Suprapubic skin (tissue), 4 donors: ENCODE results near the gene NANOS3. TPM values are rescaled to one million over a fixed set of nuclear protein-coding genes. Genes with fewer than 3 reads are reported as not detected.
"Not testable (repeated sequence)": the region's sequence is repeated elsewhere in the genome, so short reads cannot be mapped to it uniquely, and the experiment has no call there.

Source experiments
- DNase-seq, 2 donors: peaks; one replicate each; pipeline ENCODE4 v3.0.0-alpha.2; 2019; ENCODE audit warnings: low spot score in 2 of 2
- H3K27ac ChIP-seq: fragments of 200-600 bp; sonication (generic); one replicate; pipeline ENCODE4 v1.5.1; 2019
- H3K27me3 ChIP-seq: fragments of 200-600 bp; sonication (generic); one replicate; pipeline ENCODE4 v1.5.1; 2019
- H3K36me3 ChIP-seq: fragments of 200-600 bp; sonication (generic); one replicate; pipeline ENCODE4 v1.5.1; 2019
- H3K4me1 ChIP-seq: fragments of 200-600 bp; sonication (generic); one replicate; pipeline ENCODE4 v1.5.1; 2019
- H3K4me3 ChIP-seq: fragments of 200-600 bp; sonication (generic); one replicate; pipeline ENCODE4 v1.5.1; 2019; ENCODE audit warnings: mild to moderate bottlenecking
- H3K9me3 ChIP-seq: fragments of 200-600 bp; sonication (generic); one replicate; pipeline ENCODE4 v1.5.1; 2019
- EP300 ChIP-seq: sonication (generic); formaldehyde crosslinking; IDR thresholded peaks from one replicate; pipeline ENCODE4 v1.6.1; 2017; ENCODE audit warnings: antibody characterized with exemption
- POLR2A ChIP-seq, 2 donors: fragments of 450-650 bp; IDR thresholded peaks; one replicate each; pipeline ENCODE4 v1.6.1; 2017; ENCODE audit warnings: antibody characterized with exemption in 2 of 2, mild to moderate bottlenecking in 2 of 2, moderate library complexity in 2 of 2
- POLR2AphosphoS5 ChIP-seq, 3 donors: sonication (generic); formaldehyde crosslinking; IDR thresholded peaks; one replicate each; pipeline ENCODE4 v1.6.1; 2017; ENCODE audit warnings: antibody characterized with exemption in 3 of 3
- WGBS: methylation state at CpG from one replicate; pipeline ENCODE4 v1.1.5; 2018; 5-methylcytosine and 5-hydroxymethylcytosine counted together
- total RNA-seq, 4 donors: library from RNA; depleted of rRNA; stranded (reverse); fragments of >200 nt; gene quantifications; one replicate each; pipeline ENCODE4 v1.1.0, GENCODE V29; 2016
- TF ChIP-seq, protein P1 (sequence below), 2 donors: fragments of 200-600 bp in 1 of 2; fragments of 450-650 bp in 1 of 2; sonication (generic) in 1 of 2; IDR thresholded peaks; one replicate each; pipeline ENCODE4 v1.5.1; 2016 to 2019; ENCODE audit warnings: antibody characterized with exemption in 2 of 2, mild to moderate bottlenecking in 1 of 2, moderate library complexity in 1 of 2

NANOS3 gene
- total RNA-seq, 4 donors from 2014 or later, result not detected

GRCh38 chr19:13850910-13851733 is 25.8 kb upstream of the NANOS3 start:
- TF ChIP-seq POLR2AphosphoS5 (IDR thresholded peaks at IDR 0.05), result peak; percentile 77 to 97 (median 82)
- peak in 1 of 2 donors; percentile 64 for TF ChIP-seq POLR2A (IDR thresholded peaks at IDR 0.05)
- no peak for TF ChIP-seq EP300
- TF ChIP-seq, protein P1, sequence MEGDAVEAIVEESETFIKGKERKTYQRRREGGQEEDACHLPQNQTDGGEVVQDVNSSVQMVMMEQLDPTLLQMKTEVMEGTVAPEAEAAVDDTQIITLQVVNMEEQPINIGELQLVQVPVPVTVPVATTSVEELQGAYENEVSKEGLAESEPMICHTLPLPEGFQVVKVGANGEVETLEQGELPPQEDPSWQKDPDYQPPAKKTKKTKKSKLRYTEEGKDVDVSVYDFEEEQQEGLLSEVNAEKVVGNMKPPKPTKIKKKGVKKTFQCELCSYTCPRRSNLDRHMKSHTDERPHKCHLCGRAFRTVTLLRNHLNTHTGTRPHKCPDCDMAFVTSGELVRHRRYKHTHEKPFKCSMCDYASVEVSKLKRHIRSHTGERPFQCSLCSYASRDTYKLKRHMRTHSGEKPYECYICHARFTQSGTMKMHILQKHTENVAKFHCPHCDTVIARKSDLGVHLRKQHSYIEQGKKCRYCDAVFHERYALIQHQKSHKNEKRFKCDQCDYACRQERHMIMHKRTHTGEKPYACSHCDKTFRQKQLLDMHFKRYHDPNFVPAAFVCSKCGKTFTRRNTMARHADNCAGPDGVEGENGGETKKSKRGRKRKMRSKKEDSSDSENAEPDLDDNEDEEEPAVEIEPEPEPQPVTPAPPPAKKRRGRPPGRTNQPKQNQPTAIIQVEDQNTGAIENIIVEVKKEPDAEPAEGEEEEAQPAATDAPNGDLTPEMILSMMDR (IDR thresholded peaks at IDR 0.05), result no peak

GRCh38 chr19:13851734-13852114 is 25.2 kb upstream of the NANOS3 start:
- Histone ChIP-seq H3K4me1 (peaks cover 62% of the 10 kb centered on the region), H3K27ac (peak overlapping the region; percentile 100), H3K4me3 (peak overlapping the region; percentile 45)
- WGBS, result 63% methylated on average over 5 of the region's 5 CpGs
- H3K9me3 ChIP-seq, H3K27me3 ChIP-seq, H3K36me3 ChIP-seq, DNase-seq: not testable (repeated sequence)

More at GRCh38 chr19:13850910-13851733, 25.8 kb upstream of the NANOS3 start:
- no peaks in the 10 kb centered on the region for H3K9me3 ChIP-seq
- peak overlapping the region; percentile 100 for H3K27ac ChIP-seq
- peak overlapping the region; percentile 45 for H3K4me3 ChIP-seq
- DNase-seq, result peak; percentile 95 to 97
- peaks cover 68% of the 10 kb centered on the region for H3K4me1 ChIP-seq
- H3K27me3 ChIP-seq, result no peaks in the 10 kb centered on the region
- H3K36me3 ChIP-seq, result no peaks in the 10 kb centered on the region
- 8% methylated on average over 4 of the region's 26 CpGs for WGBS

- not testable (repeated sequence) for DNase-seq, H3K27me3 ChIP-seq, H3K4me3 ChIP-seq, H3K36me3 ChIP-seq, H3K9me3 ChIP-seq
- WGBS, result 62% methylated on average over 12 of the region's 12 CpGs
- peaks cover 57% of the 10 kb centered on the region for H3K4me1 ChIP-seq
- H3K27ac ChIP-seq, result peak overlapping the region; percentile 100
Measured at GRCh38 chr19:13852171-13852707, 24.7 kb upstream of the NANOS3 start.

- Histone ChIP-seq H3K27ac (no peak overlapping the region), H3K27me3 (no peaks in the 10 kb centered on the region), H3K4me1 (peaks cover 22% of the 10 kb centered on the region), H3K36me3 (no peaks in the 10 kb centered on the region), H3K4me3 (no peak overlapping the region), H3K9me3 (no peaks in the 10 kb centered on the region)
- no peak for TF ChIP-seq POLR2AphosphoS5 (IDR thresholded peaks at IDR 0.05)
- TF ChIP-seq POLR2A (IDR thresholded peaks at IDR 0.05), result no peak
- TF ChIP-seq EP300, result no peak
- TF ChIP-seq, protein P1 (IDR thresholded peaks at IDR 0.05), result no peak
- WGBS, result 57% methylated on average over 2 of the region's 2 CpGs
- no peak for DNase-seq
Measured at GRCh38 chr19:13856497-13856896, 20.4 kb upstream of the NANOS3 start.

DNA sequence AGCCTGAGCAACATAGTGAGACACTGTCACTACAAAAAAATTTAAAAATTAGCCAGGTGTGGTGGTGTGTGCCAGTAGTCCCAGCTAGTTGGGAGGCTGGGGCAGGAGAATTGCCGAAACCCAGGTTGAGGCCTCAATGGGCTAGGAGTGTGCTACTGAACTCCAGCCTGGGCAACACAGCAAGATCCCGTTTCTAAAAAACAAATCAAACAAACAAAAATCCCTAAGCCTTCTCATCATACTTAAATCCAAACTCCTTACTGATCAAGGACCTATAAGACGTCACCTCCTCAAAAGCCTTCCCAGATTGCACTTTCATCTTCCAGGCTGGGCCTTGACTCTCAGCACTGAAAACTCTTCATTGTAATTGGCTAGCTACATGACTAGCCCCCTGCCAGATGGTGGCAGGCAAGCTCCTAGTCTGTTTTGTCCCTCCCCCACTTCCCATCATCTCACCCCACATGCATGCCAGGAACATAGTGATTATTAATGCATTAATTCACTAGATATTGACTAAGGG is 17.5 kb upstream of the NANOS3 start:
- Histone ChIP-seq H3K4me1 (peaks cover 25% of the 10 kb centered on the region), H3K4me3 (no peak overlapping the region), H3K27me3 (no peaks in the 10 kb centered on the region), H3K27ac (peak overlapping the region; percentile 38), H3K36me3 (no peaks in the 10 kb centered on the region), H3K9me3 (no peaks in the 10 kb centered on the region)
- TF ChIP-seq EP300 (no peak), POLR2A (IDR thresholded peaks at IDR 0.05) (no peak), POLR2AphosphoS5 (IDR thresholded peaks at IDR 0.05) (no peak)
- TF ChIP-seq, protein P1 (IDR thresholded peaks at IDR 0.05), result no peak
- no peak for DNase-seq
- 91% methylated on average over 3 of the region's 3 CpGs for WGBS

GRCh38 chr19:13860679-13861391 is 16.1 kb upstream of the NANOS3 start:
- TF ChIP-seq, protein P1 (IDR thresholded peaks at IDR 0.05), result no peak
- TF ChIP-seq POLR2AphosphoS5 (IDR thresholded peaks at IDR 0.05) (no peak), POLR2A (IDR thresholded peaks at IDR 0.05) (no peak)
- H3K27ac ChIP-seq, result peak overlapping the region; percentile 91
- 68% methylated on average over 13 of the region's 13 CpGs for WGBS
- H3K4me1 ChIP-seq, result peaks cover 31% of the 10 kb centered on the region
- DNase-seq, result no peak
- H3K4me3 ChIP-seq, result peak overlapping the region; percentile 49
- H3K9me3 ChIP-seq, result no peaks in the 10 kb centered on the region
- no peaks in the 10 kb centered on the region for H3K27me3 ChIP-seq
- no peaks in the 10 kb centered on the region for H3K36me3 ChIP-seq
